Fibroblast of lung (primary cell): ENCODE measurements around the gene TLE1.

Source experiments
- CTCF ChIP-seq, 2 donors: IDR thresholded peaks in 1 of 2; conservative IDR thresholded peaks in 1 of 2; 1 replicate in 1 of 2; 2 replicates in 1 of 2; pipeline ENCODE4 v1.5.1; 2011 to 2012; ENCODE audit warnings: low read length in 2 of 2, control low read depth in 1 of 2, inconsistent platforms in 1 of 2, low read depth in 1 of 2, mild to moderate bottlenecking in 1 of 2
- EZH2 ChIP-seq: IDR thresholded peaks from 2 replicates; pipeline ENCODE4 v1.5.1; 2012; ENCODE audit warnings: low read length, control low read depth, mild to moderate bottlenecking; ENCODE audit errors: missing control alignments

GRCh38 chr9:81717061-81717746 is 27.9 kb upstream of the TLE1 start:
- no peak for TF ChIP-seq CTCF (conservative IDR thresholded peaks at IDR 0.05 in 1 of 2, IDR thresholded peaks at IDR 0.05 in 1 of 2; ENCODE audit: low read depth in 1 of 2, low read length in 2 of 2)
- TF ChIP-seq EZH2 = no peak
